HG02623 (cell line): ENCODE data around the gene STAMBP.
"Not testable (repeated sequence)": the region's sequence is repeated elsewhere in the genome, so short reads cannot be mapped to it uniquely, and the experiment has no call there.

Experiments used
- ATAC-seq: cut with Tn5 transposase; IDR thresholded peaks from one replicate; pipeline ENCODE4 v1.9.1; 2021; ENCODE audit warnings: moderate library complexity; ENCODE audit not compliant: unreplicated experiment

Gene STAMBP

DNA sequence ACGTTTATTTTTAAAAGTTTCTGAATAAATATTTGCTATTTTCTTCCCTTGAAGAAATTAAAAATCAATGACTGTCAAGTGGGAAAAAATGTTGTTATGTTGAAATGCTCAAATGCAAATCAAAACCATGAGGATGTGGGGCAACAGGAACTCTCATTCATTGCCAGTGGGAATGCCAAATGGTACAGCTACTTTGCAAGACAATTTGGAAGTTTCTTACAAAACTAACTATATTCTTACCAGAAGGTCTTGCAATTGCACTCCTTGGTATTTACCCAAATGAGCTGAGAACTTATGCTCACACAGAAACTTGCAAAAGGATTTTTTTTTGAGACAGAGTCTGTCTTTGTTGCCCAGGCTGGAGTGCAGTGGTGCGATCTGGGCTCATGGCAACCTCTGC is 56.6 kb downstream of the STAMBP start:
- ATAC-seq, result no peak

DNA sequence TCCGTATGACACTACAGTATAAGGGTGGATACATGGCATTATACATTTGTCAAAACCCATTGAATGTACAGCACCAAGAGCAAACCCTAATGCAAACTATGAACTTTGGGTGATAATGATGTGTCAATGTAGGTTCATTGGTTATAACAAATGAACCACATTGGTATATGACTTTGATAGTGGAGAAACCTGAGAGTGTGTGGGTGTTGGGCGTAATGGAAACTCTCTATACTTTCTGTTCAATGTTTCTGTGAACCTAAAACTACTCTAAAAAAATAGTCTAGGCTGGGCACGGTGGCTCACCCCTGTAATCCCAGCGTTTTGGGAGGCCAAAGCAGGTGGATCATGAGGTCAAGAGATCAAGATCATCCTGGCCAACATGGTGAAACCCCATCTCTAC is 57.6 kb downstream of the STAMBP start:
- no peak for ATAC-seq

DNA sequence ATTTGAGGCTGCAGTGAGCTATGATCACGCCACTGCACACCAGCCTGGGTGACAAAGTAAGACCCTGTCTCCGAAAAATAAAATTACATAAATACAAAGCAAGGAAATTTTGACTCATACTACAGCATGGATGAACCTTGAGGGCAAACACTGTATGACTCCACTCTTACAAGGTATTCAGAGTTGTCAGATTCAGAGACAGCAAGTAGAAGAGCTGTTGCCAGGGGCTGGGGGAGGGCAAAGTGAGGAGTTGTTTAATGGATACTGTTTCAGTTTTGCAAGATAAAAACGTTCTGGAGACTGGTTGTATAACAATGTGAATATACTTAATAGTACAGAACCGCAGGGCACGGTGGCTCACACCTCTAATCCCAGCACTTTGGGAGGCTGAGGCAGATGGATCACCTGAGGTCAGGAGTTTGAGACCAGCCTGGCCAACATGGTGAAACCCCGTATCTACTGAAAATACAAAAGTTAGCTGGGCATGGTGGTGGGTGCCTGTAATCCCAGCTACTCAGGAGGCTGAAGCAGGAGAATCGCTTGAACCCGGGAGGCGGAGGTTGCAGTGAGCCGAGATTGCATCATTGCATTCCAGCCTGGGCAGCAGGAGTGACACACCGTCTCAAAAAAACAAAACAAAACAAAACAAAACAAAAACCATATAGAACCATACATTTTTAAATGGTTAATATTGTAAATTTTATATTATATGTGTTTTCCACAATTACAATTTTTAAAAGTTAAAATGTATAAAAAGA is 59.0 kb downstream of the STAMBP start:
- not testable (repeated sequence) for ATAC-seq

DNA sequence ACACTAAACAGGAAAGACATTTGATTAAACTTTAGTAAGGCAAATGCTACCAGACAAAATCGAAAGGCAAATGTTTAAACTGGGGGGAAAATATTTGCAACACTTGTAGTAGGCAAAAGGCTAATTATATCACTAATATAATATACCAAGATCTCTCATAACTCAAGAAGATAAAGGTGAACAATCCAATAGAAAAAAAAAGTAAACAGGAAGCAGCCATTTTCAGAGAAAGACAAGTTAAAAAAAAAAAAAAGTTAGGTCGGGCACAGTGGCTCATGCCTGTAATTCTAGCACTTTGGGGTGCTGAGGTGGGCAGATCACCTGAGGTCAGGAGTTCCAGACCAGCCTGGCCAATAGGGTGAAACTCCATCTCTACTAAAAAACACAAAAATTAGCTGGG is 59.6 kb downstream of the STAMBP start:
- no peak for ATAC-seq

DNA sequence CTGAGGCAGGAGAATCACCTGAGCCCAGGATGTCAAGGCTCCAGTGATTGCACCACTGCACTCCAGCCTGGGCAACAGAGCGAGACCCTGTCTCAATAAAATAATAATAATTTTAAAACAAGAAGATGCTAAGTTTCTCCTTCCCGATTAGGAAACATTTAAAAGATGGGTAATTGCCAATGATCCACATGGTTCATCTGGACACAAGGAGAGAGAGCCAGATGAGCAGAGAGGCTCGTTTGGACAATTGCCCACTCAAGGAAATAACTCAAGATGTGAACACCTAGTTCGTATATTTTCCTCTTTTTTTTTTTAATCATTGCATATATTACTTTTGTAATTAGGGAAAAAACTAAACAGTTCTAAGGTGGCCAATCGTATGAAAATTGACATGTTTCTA is 60.4 kb downstream of the STAMBP start:
- no peak for ATAC-seq

DNA sequence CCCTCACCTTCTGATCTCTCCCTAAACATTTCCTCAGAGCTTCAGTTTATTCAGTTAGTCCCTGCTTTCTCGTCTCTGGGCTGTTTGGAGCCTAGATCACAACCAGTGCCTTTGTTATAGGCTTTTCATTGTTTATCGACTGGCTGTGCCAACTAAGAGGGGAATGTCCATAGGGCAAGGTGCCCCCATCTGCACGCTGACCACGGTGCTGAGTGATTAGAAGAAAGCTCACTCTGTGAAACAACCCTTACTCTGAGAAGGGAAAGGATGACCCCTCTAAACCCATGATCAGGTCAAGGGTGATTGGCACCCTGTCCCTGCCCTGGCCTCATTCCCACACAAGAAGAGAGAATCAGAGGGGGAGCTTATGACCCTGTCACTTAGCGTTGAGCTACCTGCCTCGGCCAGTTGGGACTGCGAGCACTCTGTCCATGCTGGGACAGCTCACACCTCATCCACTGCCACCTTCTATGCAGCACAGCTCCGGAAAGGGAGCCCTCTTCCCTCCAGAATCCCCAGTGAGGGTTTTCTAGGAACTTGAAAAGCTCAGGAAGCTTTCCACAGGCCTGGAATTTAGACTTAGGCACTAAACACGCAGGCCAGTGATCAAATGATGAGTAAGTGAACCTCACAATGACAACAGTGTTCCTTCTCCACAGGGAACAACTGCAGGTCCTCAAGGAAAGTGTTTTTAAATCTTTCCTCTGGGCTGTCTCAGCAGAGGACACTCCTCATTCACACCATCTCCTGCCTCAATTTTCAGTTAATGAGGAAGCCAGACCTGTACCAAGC is 61.7 kb downstream of the STAMBP start:
- ATAC-seq, result no peak

DNA sequence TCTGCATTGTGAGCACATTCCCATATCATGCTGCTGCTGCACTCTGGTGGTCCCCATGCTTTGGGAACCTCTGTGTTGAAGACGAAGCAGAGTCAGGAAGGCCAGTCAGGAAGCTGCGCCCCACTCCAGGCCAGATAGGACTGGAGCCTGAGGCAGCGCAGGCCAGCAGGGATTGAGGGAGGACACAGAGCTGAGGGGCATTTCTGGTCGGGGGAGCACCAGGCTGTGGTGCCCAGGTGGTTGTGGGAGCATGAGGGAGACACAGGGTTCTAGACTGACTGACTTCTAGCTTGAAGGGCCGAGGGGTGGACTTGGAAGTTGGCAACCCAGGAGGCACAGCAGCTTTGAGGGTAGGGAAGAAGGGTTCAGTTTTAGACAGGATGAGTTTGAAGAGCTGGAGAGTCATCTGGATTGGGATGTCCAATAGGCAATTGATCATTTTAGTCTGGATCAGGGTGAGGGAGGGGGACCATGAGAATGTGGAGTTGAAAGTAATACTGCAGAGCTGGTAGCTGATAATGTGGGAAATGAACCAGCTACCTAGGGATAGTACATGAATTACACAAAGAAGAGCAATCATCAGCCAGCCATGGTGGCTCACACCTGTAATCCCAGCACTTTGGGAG is 62.6 kb downstream of the STAMBP start:
- ATAC-seq, result no peak

DNA sequence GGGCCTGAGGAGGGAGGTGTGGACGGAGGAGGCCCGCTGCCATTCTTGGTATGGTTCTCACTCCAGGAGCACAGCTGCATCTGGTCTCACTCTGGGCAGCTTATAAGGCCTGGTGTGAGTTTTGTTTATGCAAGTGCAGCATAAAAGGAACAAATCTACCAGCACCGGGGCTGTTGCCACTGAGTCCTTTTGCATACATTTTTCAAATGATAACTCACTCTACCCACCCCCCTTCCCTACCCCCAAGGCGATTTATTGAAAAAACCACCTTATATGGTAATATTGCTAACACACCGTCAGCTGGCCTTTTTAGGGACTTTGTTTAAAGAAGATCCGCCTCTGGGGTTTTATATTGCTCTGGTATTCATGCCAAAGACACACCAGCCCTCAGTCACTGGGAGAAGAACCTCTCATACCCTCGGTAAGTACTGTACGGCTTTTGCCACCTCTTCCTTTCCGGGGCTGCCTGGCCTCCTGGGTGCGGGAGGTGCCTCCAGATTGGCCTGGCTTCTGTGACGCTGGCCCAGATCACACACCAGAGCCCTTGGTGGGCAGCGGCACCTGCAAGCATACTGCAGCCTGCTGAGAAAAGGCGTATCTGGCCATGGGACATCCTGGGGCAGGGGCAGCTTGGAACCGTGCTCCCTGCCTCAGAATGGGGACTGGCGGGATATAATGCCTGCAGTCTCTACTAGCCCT is 64.0 kb downstream of the STAMBP start, which contains the start of gene ACTG2:
TSS of gene ACTG2 (plus strand) at position 378 of the 699 bp plus-strand sequence. CDS start 8,304 bp downstream, outside the sequence.
- no peak for ATAC-seq

DNA sequence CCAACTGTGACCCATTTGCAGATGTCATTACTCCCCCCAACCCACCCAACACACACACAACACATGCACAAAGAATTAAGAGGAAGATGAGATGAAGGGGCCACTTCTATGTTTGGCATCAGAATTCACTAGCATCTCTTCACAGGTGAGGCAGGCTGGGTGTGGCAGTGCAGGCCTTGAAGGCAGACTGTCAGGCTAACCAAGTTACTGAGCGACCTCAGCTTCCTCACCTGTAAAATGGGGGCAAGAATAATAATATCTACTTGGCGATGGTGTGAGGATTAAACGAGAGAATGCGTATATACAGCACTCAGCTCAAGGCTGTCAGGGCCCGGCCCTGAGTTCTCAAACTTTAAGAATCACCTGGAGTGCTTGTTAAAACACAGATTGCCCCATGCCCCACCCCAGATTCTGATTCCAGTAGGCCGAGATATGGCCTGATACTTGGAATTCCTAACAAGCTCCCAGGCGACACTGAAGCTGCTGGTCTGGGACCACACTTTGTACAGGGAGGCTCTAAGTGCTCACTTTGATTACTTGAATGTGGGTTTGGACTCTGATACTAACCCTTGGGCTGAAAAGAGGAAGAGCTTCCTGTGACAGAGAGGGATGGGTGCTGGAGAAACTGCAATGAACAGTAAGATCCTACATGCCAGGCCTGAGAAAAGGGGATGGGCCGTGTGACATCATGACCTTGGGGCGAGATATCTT is 65.2 kb downstream of the STAMBP start:
- ATAC-seq, result no peak

DNA sequence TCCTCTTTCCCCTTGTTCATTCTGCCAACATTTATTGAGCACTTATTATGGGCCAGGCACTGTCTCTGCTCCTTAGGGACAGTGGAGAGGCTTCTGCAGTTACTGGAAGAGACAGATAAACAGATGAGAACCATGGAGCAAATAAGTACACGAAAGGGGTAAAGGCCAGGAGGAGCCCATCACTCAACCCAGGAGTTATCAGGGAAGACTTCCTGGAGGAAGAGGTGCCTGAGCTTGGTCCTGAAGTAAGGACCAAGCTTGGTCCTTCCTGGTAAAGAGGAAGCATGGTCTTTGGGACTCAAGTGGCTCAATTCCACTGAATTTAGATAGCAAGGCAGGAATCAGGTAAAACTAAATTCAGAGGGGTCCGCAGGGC is 65.7 kb downstream of the STAMBP start:
- no peak for ATAC-seq

DNA sequence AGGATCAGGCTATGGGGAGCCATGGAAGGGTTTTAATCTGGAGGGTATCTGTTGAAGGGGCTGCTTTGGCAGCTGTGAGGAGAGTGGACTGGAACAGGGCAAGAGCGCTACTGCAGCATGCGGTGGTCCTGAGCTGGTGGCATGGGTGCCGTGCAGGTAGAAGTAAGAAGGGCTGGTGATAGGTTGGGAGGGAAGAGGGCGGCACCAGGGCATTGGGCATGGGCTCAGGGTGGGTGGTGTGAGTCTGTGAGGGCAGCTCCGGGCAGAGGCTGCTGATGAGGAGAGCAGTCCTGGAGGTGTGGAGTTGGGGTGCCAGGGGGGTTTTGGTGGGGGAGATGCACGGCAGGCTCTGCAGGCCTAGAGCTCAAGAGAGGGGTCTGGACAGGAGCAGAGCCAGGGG is 66.1 kb downstream of the STAMBP start:
- ATAC-seq, result no peak

DNA sequence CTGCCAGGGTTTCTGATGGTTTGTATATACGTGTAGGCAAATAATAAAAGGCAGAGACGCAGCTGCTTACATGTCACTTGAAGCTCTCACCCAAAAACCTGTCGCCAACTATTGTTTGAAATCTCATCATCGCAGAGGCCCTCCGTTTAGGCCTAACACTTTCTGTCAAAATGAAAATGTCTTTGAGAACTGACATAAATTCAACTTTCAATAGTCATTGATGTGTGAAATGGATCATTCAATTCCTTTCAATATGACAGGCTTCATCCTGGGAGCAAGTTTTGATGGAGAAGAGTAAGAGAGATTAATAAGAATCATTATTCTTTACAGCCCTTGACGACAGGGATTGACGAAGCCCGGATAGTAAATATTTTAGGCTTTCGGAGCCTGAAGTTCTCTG is 66.7 kb downstream of the STAMBP start:
- no peak for ATAC-seq

DNA sequence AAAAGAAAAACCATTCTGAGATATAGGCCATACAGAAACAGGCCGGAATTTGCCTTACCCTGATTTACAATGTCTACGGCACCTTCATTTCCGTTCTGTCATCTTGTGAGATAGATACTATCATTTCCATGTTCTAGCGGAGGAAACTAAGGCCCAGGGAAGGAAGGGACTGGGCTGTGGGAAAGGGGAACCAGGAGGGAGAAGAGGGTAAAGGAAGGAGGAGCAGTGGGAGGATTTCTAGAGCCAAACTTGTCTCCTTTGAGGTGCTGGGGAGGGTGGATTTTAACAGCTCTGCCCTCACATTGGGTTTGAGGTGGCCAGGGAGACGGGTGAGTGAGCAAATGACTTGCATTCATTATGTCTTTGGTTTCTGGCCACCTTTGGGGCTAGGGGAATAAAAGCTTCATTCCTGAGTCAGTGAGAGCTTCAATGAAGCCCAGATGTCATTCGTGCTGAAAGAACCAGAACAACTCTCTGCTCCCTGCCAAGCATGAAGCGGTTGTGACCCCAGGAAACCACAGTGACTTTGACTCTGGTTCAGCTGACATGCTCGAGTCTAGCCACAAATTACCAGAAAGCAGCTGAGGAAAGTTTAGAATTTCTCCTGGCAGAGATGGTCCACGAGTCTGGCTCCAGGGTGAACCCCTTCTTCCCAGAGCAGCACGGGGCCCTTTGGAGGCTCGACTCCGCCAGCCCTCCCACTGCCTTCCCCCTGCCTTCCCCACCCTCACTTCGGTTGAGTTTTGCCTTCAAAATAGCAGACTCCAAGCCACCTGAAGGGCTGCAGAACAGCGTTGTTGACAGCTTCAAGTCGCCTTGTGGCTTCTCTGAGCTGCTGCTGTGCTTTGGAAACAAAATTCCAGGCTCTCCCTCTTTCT is 67.8 kb downstream of the STAMBP start:
- ATAC-seq, result peak; percentile 74

DNA sequence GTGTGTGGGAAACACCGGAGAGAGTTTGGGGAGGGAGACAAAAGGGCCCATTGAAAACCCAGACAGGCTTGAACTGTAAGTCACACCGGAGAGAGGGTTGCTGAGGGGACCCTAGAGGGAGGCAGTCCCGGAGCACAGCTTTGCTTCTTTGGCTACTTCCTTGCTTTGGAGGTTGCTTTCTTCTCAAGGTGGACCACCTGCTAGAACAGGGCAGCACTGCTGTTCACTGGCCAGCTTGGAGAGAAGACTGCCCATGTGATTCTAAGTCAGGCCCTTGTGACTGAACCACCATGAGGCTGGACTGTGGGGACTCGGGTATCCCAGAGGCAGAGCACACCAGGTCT is 68.5 kb downstream of the STAMBP start:
- no peak for ATAC-seq

DNA sequence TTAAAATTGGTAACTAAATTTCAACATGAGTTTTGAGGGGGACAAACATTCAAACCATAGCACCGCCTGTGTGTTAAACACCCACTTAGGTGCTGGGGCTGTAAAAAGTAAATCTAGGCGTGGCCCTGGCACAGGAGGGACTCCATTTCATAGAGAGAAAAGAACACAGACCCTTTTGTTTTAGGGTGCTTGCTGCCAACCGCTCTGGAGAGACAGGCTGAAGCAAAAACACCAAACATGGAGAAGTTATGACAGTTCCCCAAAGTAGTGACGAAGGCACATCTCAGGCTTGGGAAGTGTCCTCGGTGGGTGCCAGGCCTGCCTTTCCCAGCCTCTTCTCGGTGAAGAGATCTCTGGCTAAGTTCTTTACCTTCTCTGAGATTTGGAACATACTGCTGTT is 69.2 kb downstream of the STAMBP start:
- no peak for ATAC-seq

DNA sequence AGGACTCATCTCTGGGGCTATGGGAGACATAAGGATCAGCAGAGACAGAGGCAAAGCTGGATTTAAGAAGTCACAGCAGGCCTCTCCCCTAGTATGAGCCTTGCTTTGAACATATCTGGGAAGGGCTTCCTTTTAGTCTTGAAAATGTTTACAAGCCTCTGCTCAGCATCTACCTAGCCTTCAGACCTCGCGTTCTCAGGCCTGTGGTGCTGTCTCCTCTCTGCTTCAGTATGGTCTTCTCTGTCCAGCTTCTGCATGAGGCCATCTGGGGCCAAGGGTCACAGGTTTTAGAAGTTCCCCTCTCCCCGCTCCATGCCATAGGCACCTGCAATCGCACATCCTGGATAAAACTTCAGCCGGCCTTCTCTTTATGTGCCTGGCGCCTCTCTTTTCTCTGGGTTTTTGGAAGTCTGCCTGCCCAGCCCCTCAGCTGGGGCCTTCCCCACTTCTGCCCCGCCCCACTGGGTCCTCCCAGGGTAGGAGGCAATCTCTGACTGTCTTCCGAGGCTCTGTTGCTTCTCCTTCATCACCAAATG is 71.1 kb downstream of the STAMBP start:
- no peak for ATAC-seq

DNA sequence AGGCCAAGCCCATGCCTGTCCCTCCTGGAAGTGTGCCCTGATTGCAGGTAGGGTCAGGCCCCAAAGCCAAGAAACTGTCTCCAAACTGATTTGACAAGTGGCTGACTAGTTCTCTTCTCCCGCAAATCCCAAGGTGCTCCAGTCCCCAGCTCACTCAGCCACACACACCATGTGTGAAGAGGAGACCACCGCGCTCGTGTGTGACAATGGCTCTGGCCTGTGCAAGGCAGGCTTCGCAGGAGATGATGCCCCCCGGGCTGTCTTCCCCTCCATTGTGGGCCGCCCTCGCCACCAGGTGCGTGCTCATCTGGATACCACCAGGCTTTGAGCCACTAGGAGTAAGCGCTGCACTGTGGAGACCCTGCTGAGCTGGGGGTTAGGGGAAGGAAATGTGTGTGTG is 72.4 kb downstream of the STAMBP start:
- ATAC-seq, result no peak

DNA sequence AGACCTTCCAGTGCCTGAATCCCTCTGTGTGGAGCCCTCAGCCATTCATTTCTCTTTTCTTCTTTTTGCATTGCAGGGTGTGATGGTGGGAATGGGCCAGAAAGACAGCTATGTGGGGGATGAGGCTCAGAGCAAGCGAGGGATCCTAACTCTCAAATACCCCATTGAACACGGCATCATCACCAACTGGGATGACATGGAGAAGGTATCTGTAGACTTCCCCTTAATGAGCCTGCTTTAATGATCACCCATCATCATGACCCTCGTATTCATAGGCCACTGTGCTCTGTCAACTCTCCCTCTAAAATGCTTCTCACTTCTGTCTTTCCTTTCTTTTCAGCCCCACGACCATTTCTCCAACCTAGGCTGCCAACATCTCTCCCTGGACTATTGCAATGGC is 73.5 kb downstream of the STAMBP start:
- ATAC-seq, result no peak

DNA sequence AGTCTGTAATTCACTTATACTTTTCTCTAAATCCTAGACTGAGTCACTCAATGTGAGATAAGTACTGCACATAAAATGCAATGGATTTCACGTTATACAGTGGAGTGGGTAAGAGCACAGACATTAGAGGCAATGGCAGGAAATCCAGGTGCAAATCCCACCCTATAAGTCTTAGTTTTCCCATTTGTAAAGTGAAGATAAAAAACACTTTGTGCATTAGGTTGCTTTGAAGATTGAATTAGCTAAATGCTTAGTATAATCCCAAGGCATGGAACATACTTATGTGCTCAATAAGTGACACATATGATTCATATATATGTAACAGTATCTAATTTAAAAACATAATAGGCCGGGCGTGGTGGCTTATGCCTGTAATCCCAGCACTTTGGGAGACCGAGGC is 74.6 kb downstream of the STAMBP start:
- ATAC-seq, result no peak
